GM12864 (cell line): Measurements from ENCODE around the gene ILDR1.
"Not testable (repeated sequence)": the region's sequence is repeated elsewhere in the genome, so short reads cannot be mapped to it uniquely, and the experiment has no call there.

ENCODE experiments used
- DNase-seq: peaks from one replicate; pipeline ENCODE4 v3.0.0-alpha.2; 2011; ENCODE audit warnings: low read depth
- H3K4me3 ChIP-seq: 2 replicates; pipeline ENCODE4 v1.5.1; 2011; ENCODE audit warnings: mild to moderate bottlenecking, low read depth, low read length, control low read depth
- TF ChIP-seq, protein P1 (sequence below): IDR thresholded peaks from 2 replicates; pipeline ENCODE4 v1.5.1; 2011; ENCODE audit warnings: low read depth, mild to moderate bottlenecking, moderate library complexity, low read length, control low read depth, inconsistent platforms; ENCODE audit errors: missing control alignments

Gene ILDR1

DNA sequence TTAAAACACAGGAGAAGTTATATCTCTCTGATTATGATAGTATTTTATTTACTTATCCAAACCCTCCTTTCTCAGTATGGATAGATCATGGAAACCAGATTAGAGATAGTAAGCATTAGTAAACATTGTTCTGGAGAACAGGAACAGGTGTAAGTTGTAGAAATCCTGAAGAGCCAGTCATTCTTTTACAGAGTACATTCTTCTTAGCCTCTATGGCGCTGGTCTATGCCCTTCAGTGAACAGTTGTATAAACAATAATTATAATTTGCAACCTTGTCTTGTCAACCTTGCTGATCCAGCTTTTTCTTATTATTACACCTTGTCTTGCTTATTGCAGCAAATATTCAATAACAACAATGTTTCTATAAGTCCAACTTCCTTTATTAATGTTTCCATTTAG is 80.5 kb downstream of the ILDR1 start:
- TF ChIP-seq, protein P1, sequence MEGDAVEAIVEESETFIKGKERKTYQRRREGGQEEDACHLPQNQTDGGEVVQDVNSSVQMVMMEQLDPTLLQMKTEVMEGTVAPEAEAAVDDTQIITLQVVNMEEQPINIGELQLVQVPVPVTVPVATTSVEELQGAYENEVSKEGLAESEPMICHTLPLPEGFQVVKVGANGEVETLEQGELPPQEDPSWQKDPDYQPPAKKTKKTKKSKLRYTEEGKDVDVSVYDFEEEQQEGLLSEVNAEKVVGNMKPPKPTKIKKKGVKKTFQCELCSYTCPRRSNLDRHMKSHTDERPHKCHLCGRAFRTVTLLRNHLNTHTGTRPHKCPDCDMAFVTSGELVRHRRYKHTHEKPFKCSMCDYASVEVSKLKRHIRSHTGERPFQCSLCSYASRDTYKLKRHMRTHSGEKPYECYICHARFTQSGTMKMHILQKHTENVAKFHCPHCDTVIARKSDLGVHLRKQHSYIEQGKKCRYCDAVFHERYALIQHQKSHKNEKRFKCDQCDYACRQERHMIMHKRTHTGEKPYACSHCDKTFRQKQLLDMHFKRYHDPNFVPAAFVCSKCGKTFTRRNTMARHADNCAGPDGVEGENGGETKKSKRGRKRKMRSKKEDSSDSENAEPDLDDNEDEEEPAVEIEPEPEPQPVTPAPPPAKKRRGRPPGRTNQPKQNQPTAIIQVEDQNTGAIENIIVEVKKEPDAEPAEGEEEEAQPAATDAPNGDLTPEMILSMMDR, result no peak
- no peak overlapping the region for H3K4me3 ChIP-seq
- no peak for DNase-seq

DNA sequence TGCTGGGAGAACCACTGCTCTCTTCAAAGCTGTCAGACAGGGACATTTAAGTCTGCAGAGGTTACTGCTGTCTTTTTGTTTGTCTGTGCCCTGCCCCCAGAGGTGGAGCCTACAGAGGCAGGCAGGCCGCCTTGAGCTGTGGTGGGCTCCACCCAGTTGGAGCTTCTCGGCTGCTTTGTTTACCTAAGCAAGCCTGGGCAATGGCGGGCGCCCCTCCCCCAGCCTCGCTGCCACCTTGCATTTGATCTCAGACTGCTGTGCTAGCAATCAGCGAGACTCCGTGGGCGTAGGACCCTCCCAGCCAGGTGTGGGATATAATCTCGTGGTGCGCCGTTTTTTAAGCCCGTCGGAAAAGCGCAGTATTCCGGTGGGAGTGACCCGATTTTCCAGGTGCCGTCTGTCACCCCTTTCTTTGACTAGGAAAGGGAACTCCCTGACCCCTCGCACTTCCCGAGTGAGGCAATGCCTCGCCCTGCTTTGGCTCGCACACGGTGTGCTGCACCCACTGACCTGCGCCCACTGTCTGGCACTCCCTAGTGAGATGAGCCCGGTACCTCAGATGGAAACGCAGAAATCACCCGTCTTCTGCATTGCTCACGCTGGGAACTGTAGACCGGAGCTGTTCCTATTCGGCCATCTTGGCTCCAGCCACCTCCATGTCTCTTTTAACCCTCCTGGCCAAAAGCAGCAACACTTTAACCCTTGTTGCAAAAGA is 83.7 kb downstream of the ILDR1 start:
- DNase-seq, H3K4me3 ChIP-seq: not testable (repeated sequence)
